WTC11 (cell line): Measurements from ENCODE around the gene DPP8. TPM values are rescaled to one million over a fixed set of nuclear protein-coding genes. Genes with fewer than 3 reads are reported as not detected.

ENCODE experiments used
- ATAC-seq: fragments of 200-7000 bp; cut with Tn5 transposase; 2 replicates; pipeline ENCODE4 v1.10.0; 2021; ENCODE audit warnings: mild to moderate bottlenecking, moderate library complexity
- CTCF ChIA-PET: fragments of 300-600 bp; sonication (Branson Sonifier 250); formaldehyde crosslinking; loops from one replicate; lab custom pipeline; 2021; ENCODE audit warnings: antibody characterized with exemption; lab: Charles Lee
- POLR2A ChIA-PET: fragments of 350-600 bp; sonication (Branson Sonifier 250); formaldehyde crosslinking; loops from one replicate; lab custom pipeline; 2021; ENCODE audit warnings: antibody characterized with exemption; lab: Charles Lee
- DNase-seq: peaks from one replicate; pipeline ENCODE4 v3.0.0; 2021; ENCODE audit warnings: low spot score
- H3K27ac Mint-ChIP-seq: 2 replicates; pipeline ENCODE4 v1.8.0; 2021; ENCODE audit warnings: mixed read lengths
- H3K27me3 Mint-ChIP-seq: 2 replicates; pipeline ENCODE4 v1.8.0; 2021; ENCODE audit warnings: low read depth, mild to moderate bottlenecking, moderate library complexity, mixed read lengths
- H3K36me3 Mint-ChIP-seq: 2 replicates; pipeline ENCODE4 v1.8.0; 2021; ENCODE audit warnings: mixed read lengths
- H3K4me1 Mint-ChIP-seq: 2 replicates; pipeline ENCODE4 v1.8.0; 2022; ENCODE audit warnings: mixed read lengths
- H3K4me3 Mint-ChIP-seq: 2 replicates; pipeline ENCODE4 v1.8.0; 2021; ENCODE audit warnings: mild to moderate bottlenecking, moderate library complexity, mixed read lengths
- H3K9me3 Mint-ChIP-seq: 2 replicates; pipeline ENCODE4 v1.8.0; 2021; ENCODE audit warnings: mixed read lengths
- AFF4 ChIP-seq: sonication (generic); formaldehyde crosslinking; IDR thresholded peaks from 2 replicates; pipeline ENCODE4 v1.8.1; 2023; ENCODE audit warnings: mild to moderate bottlenecking, missing genetic modification reagents, borderline replicate concordance
- ATF2 ChIP-seq: sonication (generic); formaldehyde crosslinking; IDR thresholded peaks from 2 replicates; pipeline ENCODE4 v1.8.1; 2022; ENCODE audit warnings: low read depth, missing genetic modification reagents, borderline replicate concordance
- CREB1 ChIP-seq: sonication (generic); formaldehyde crosslinking; IDR thresholded peaks from 2 replicates; pipeline ENCODE4 v1.8.0; 2023; ENCODE audit warnings: mild to moderate bottlenecking, missing genetic modification reagents
- CREM ChIP-seq: sonication (generic); formaldehyde crosslinking; IDR thresholded peaks from 2 replicates; pipeline ENCODE4 v1.8.1; 2022; ENCODE audit warnings: mild to moderate bottlenecking, missing genetic modification reagents, moderate library complexity
- E2F1 ChIP-seq: sonication (generic); formaldehyde crosslinking; IDR thresholded peaks from 2 replicates; pipeline ENCODE4 v1.8.0; 2022; ENCODE audit warnings: mild to moderate bottlenecking, missing genetic modification reagents
- ESRRA ChIP-seq: sonication (generic); formaldehyde crosslinking; IDR thresholded peaks from 2 replicates; pipeline ENCODE4 v1.8.1; 2022; ENCODE audit warnings: mild to moderate bottlenecking, missing genetic modification reagents, borderline replicate concordance
- GABPB1 ChIP-seq: sonication (generic); formaldehyde crosslinking; IDR thresholded peaks from 2 replicates; pipeline ENCODE4 v1.8.1; 2023; ENCODE audit warnings: mild to moderate bottlenecking, missing genetic modification reagents
- HMGXB4 ChIP-seq: sonication (generic); formaldehyde crosslinking; IDR thresholded peaks from 2 replicates; pipeline ENCODE4 v1.8.1; 2023; ENCODE audit warnings: mild to moderate bottlenecking, moderate library complexity, missing genetic modification reagents
- JAZF1 ChIP-seq: fragments of 250-450 bp; sonication (Bioruptor Pico); IDR thresholded peaks from 2 replicates; pipeline ENCODE4 v1.9.0; 2021; ENCODE audit warnings: moderate library complexity, mild to moderate bottlenecking, inconsistent platforms
- KAT7 ChIP-seq: sonication (generic); formaldehyde crosslinking; IDR thresholded peaks from 2 replicates; pipeline ENCODE4 v1.8.1; 2023; ENCODE audit warnings: missing genetic modification reagents, mild to moderate bottlenecking, borderline replicate concordance
- MLX ChIP-seq: sonication (generic); formaldehyde crosslinking; IDR thresholded peaks from 2 replicates; pipeline ENCODE4 v1.8.1; 2023; ENCODE audit warnings: mild to moderate bottlenecking, missing genetic modification reagents, moderate library complexity
- PRRX2 ChIP-seq: fragments of 250-450 bp; sonication (Bioruptor Pico); IDR thresholded peaks from 2 replicates; pipeline ENCODE4 v1.8.0; 2021; ENCODE audit warnings: mild to moderate bottlenecking
- TCF7 ChIP-seq: sonication (generic); formaldehyde crosslinking; IDR thresholded peaks from 2 replicates; pipeline ENCODE4 v1.8.0; 2022; ENCODE audit warnings: mild to moderate bottlenecking, low read depth, missing genetic modification reagents, moderate library complexity
- USF2 ChIP-seq: sonication (generic); formaldehyde crosslinking; IDR thresholded peaks from 2 replicates; pipeline ENCODE4 v1.8.1; 2023; ENCODE audit warnings: mild to moderate bottlenecking, missing genetic modification reagents, moderate library complexity
- ZNF219 ChIP-seq: sonication (generic); formaldehyde crosslinking; IDR thresholded peaks from 2 replicates; pipeline ENCODE4 v1.8.0; 2023; ENCODE audit warnings: missing genetic modification reagents, mild to moderate bottlenecking, borderline replicate concordance
- ZNF232 ChIP-seq: sonication (generic); formaldehyde crosslinking; IDR thresholded peaks from 2 replicates; pipeline ENCODE4 v1.8.0; 2022; ENCODE audit warnings: mild to moderate bottlenecking, missing genetic modification reagents
- ZNF263 ChIP-seq: sonication (generic); formaldehyde crosslinking; IDR thresholded peaks from 2 replicates; pipeline ENCODE4 v1.8.1; 2022; ENCODE audit warnings: low read depth, mild to moderate bottlenecking, moderate library complexity, missing genetic modification reagents
- ZNF512 ChIP-seq: sonication (generic); formaldehyde crosslinking; IDR thresholded peaks from 2 replicates; pipeline ENCODE4 v1.8.1; 2022; ENCODE audit warnings: missing genetic modification reagents, borderline replicate concordance
- ZNF532 ChIP-seq: fragments of 250-450 bp; sonication (Bioruptor Pico); IDR thresholded peaks from 2 replicates; pipeline ENCODE4 v1.9.0; 2021; ENCODE audit warnings: mild to moderate bottlenecking, borderline replicate concordance
- total RNA-seq: library from RNA; stranded (reverse); gene quantifications from 3 replicates; pipeline ENCODE4 v1.2.3, GENCODE V29; 2021

DPP8 gene
- total RNA-seq, 1 experiment from 2014 or later = 31.9 TPM

GRCh38 chr15:65402961-65403360 lies 114.5 kb downstream of the DPP8 start (continued):
- TF ChIP-seq ATF2 (CRISPR knock-in tag) (no peak), JAZF1 (CRISPR knock-in tag) (no peak), ZNF232 (no peak), GABPB1 (no peak), HMGXB4 (no peak), USF2 (CRISPR knock-in tag) (no peak), ZNF512 (CRISPR knock-in tag) (no peak)

DNA sequence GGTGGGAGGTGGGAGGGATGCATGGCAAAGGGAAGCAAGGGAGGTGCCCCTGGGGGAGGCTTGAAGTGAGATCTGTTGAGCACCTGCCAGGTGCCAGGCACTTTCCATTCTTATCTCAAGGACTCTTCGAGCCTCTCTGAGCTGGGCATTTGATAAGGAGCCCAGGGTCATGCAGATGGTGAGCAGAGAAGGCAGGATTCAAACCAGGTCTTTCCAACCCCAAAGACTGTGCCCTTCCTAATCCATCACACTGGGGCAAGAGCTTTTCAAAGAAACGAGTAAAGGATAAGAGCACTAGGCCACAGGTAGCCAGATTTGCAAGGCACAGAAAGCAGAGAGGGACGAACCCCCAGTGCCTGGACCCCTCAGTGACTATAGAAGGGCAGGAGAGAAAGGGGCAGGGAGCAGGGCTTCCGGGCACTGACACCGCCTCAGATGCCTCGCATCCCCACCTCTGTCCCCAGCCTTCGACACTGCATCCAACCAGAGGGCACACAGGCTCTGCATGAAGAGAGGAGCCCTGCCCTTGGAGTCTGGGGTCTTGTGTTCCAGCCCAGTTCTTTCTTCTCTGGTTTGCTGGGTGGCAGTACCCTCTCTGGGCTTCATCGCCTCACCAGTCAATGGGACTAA lies 115.8 kb downstream of the DPP8 start:
- Mint-ChIP-seq H3K4me1 (peaks cover 36% of the 10 kb centered on the region), H3K9me3 (no peaks in the 10 kb centered on the region), H3K36me3 (no peaks in the 10 kb centered on the region), H3K27ac (peak overlapping the region; percentile 87), H3K27me3 (peaks cover 17% of the 10 kb centered on the region), H3K4me3 (no peak overlapping the region)
- ATAC-seq = peak; percentile 1; the same call in 1 of the 2 replicates
- DNase-seq = no peak
- ChIA-PET CTCF (interaction anchor here (0.5 to 4.4 kb wide), 27 partner anchors 9 to 696 kb away, joined by 3 to 105 read pairs (median 6); partner anchors contain the start of gene PARP16), POLR2A (interaction anchor here (0.6 to 2.7 kb wide), 6 partner anchors 14 to 468 kb away, joined by 3 to 11 read pairs (median 5); partner anchors contain the start of gene RAB11A)
- TF ChIP-seq MLX (CRISPR knock-in tag) (no peak), PRRX2 (CRISPR knock-in tag) (no peak), ZNF219 (CRISPR knock-in tag) (no peak), CREB1 (CRISPR knock-in tag) (no peak), JAZF1 (CRISPR knock-in tag) (no peak), ZNF263 (CRISPR knock-in tag) (no peak), E2F1 (CRISPR knock-in tag) (no peak), ZNF532 (CRISPR knock-in tag) (no peak), CREM (CRISPR knock-in tag) (no peak), AFF4 (CRISPR knock-in tag) (no peak), KAT7 (no peak), ESRRA (no peak), TCF7 (CRISPR knock-in tag) (no peak)
